Measurements from ENCODE around the gene RPUSD2. TPM values are rescaled to one million over a fixed set of nuclear protein-coding genes. Genes with fewer than 3 reads are reported as not detected.

RPUSD2 gene, protein sequence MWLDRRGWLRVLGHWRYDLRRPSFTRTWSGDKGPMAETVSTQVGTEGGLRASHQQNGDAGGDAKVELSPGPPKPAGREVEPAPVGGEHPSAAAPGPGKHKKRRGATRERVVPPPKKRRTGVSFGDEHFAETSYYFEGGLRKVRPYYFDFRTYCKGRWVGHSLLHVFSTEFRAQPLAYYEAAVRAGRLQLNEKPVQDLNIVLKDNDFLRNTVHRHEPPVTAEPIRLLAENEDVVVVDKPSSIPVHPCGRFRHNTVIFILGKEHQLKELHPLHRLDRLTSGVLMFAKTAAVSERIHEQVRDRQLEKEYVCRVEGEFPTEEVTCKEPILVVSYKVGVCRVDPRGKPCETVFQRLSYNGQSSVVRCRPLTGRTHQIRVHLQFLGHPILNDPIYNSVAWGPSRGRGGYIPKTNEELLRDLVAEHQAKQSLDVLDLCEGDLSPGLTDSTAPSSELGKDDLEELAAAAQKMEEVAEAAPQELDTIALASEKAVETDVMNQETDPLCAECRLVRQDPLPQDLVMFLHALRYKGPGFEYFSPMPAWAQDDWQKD
- total RNA-seq: 6.1 and 8.5 TPM in 2 replicates

DNA sequence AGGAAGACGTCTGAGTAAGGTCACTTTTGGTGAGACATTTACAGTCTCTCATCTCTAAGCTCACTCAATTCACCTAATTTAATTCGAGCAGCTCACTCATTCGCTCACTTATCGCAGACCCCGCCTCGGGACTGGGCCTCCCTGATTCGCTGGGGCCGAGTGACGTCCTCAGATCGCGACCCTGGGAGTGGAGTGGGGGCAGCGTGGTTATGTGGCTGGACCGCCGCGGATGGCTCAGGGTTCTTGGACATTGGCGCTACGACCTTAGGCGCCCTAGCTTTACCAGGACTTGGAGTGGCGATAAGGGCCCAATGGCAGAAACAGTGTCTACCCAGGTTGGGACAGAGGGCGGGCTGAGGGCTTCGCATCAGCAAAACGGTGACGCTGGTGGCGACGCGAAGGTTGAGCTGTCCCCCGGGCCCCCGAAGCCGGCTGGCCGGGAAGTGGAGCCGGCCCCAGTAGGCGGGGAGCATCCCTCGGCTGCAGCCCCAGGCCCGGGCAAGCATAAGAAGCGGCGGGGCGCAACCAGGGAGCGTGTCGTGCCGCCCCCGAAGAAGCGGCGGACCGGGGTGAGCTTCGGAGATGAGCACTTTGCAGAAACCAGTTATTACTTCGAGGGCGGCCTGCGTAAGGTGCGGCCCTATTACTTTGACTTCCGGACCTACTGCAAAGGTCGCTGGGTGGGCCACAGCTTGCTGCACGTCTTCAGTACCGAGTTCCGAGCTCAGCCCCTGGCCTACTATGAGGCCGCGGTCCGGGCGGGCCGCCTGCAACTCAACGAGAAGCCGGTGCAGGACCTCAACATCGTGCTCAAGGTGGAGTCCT, at the start of gene RPUSD2:
RPUSD2 (plus strand) TSS at position 171 of the 825 bp plus-strand sequence; CDS start at position 210, 39 bp downstream.

DNA sequence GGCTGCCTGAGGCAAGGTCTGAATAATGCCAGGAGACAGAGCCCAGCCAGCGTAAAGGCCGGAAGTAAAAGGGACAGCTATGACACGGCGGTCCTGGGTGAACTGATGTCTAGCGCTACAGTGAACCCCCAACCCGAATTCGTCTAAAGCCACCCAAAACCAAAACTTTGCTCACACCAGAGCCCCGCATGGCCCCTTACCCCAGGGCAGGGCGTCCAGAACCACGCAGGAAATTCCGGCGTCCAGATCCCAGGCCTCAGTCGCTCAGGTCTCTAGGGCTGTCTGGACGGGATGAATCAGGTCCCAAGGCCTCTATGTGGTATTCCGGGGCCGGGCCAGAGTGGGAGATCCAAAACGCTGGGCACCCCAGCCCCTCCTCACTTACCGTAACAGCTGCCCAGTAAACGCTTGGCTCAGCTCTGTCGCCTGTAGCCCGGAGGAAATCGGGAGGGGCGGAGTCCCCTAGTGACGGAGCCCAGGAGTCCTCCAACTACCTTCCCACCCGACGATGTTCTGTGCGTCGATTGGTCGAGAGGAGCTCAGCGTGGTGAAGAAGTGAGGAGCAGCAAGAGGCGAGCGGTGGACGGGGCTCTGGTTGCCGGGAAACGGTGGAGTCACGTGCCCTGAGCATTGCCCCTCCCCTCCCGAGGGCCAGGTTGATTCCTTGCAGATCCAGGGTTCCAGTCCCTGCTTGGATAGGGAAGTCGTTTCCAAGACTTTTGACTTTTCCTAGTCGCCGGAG, 4.3 kb upstream of the RPUSD2 start, which contains the start of gene CCDC32:
CCDC32 (minus strand) TSS at position 452 of the 742 bp plus-strand sequence. CDS start 2,027 bp downstream, outside the sequence.

GRCh38 chr15:40593588-40594428, 24.7 kb downstream of the RPUSD2 start, which contains the start of gene KNL1:
KNL1 (plus strand) TSS chr15:40594249; CDS start chr15:40602932, 8,683 bp downstream.

Other genes with a start within 250 kb of the RPUSD2 start
- 8.6 and 30.1 TPM in 2 replicates for gene INAFM2, start 245.6 kb upstream of the RPUSD2 start, total RNA-seq
- gene CCDC9B, start 228.4 kb upstream of the RPUSD2 start, total RNA-seq: 0.09 and 1.6 TPM in 2 replicates
- gene PHGR1, start 218.3 kb upstream of the RPUSD2 start, total RNA-seq: not detected in 2 replicates
- gene DISP2, start 211.1 kb upstream of the RPUSD2 start, total RNA-seq: 0.09 and 0.23 TPM in 2 replicates
- 11.6 and 15.2 TPM in 2 replicates for gene KNSTRN, start 186.6 kb upstream of the RPUSD2 start, total RNA-seq
- 32.2 and 36.8 TPM in 2 replicates for gene IVD, start 163.5 kb upstream of the RPUSD2 start, total RNA-seq
- 10.7 and 13.9 TPM in 2 replicates for gene BAHD1, start 128.3 kb upstream of the RPUSD2 start, total RNA-seq
- 20.5 and 29.2 TPM in 2 replicates for gene CHST14, start 98.3 kb upstream of the RPUSD2 start, total RNA-seq
- 15.7 and 17.2 TPM in 2 replicates for gene CCDC32, start 4.3 kb upstream of the RPUSD2 start, total RNA-seq
- gene KNL1, start 24.9 kb downstream of the RPUSD2 start, total RNA-seq: 1.5 and 2.3 TPM in 2 replicates
- 1.2 and 5.6 TPM in 2 replicates for gene RAD51, start 125.9 kb downstream of the RPUSD2 start, total RNA-seq
- 21.8 and 28.2 TPM in 2 replicates for gene RMDN3, start 186.0 kb downstream of the RPUSD2 start, total RNA-seq
- gene GCHFR, start 194.8 kb downstream of the RPUSD2 start, total RNA-seq: 26.3 and 32.4 TPM in 2 replicates
- gene C15orf62, start 200.7 kb downstream of the RPUSD2 start, total RNA-seq: 0.34 TPM in 1 of 2 replicates, not detected in the other
- 16.0 and 25.7 TPM in 2 replicates for gene ZFYVE19, start 237.8 kb downstream of the RPUSD2 start, total RNA-seq
- gene DNAJC17, start 238.2 kb downstream of the RPUSD2 start, total RNA-seq: 18.1 and 24.5 TPM in 2 replicates

All from pericardium fibroblast (primary cell).